ENCODE measurements around the gene F2R.
"Not testable (repeated sequence)": the region's sequence is repeated elsewhere in the genome, so short reads cannot be mapped to it uniquely, and the experiment has no call there.

GRCh38 chr5:76761118-76761517 lies 45.2 kb downstream of the F2R start:
- TF ChIP-seq CTCF (IDR thresholded peaks at IDR 0.05 in 4 of 5, conservative IDR thresholded peaks at IDR 0.05 in 1 of 5); POLR2A (IDR thresholded peaks at IDR 0.05): not testable (repeated sequence)

Data from gastrocnemius medialis (tissue), 4 donors.